GM21786 (cell line): ENCODE measurements around the gene OTUD5.
A peak's percentile ranks its signal among the peaks of the same experiment; 100 is the strongest.
"Not testable (repeated sequence)": the region's sequence is repeated elsewhere in the genome, so short reads cannot be mapped to it uniquely, and the experiment has no call there.

Experiments used
- ATAC-seq: cut with Tn5 transposase; IDR thresholded peaks from one replicate; pipeline ENCODE4 v1.9.1; 2021; ENCODE audit not compliant: unreplicated experiment

The OTUD5 gene, protein sequence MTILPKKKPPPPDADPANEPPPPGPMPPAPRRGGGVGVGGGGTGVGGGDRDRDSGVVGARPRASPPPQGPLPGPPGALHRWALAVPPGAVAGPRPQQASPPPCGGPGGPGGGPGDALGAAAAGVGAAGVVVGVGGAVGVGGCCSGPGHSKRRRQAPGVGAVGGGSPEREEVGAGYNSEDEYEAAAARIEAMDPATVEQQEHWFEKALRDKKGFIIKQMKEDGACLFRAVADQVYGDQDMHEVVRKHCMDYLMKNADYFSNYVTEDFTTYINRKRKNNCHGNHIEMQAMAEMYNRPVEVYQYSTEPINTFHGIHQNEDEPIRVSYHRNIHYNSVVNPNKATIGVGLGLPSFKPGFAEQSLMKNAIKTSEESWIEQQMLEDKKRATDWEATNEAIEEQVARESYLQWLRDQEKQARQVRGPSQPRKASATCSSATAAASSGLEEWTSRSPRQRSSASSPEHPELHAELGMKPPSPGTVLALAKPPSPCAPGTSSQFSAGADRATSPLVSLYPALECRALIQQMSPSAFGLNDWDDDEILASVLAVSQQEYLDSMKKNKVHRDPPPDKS

DNA sequence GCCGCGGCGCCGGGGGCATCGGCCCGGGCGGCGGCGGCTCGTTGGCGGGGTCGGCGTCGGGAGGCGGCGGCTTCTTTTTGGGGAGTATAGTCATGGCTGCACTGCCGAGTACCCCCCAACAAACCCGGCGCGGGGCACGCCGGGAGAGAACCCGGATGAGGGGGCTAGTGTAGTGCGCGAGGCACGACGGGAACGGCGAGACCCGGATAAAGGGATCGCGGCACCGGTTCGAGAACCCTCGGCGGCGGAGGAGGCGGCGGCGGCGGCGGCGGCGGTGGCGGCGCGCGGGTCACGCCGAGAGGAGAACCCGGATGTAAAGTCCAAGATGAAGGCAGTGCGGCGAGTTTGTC lies at the start of gene OTUD5:
OTUD5 (minus strand) TSS at position 131 of the 350 bp plus-strand sequence; CDS start at position 94, 37 bp downstream.
- ATAC-seq, result peak; percentile 39

DNA sequence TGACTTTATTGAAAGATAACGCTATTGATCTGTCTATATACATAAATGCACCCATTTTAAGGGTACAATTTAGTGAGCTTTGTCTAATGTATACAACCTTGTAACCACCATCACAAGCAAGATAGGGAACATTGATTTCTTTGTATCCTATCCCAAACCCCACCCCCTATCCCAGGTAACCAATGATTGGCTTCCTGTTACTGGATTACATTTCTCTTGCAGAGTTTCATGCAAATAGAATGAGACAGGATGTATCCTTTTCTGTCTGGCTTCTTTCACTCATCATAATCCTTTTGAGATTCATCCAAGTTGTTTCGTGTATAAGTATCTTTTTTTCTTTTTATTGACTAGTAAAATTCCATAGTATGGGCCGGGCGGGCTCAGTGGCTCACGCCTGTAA lies 46.3 kb upstream of the OTUD5 start:
- ATAC-seq, result no peak

DNA sequence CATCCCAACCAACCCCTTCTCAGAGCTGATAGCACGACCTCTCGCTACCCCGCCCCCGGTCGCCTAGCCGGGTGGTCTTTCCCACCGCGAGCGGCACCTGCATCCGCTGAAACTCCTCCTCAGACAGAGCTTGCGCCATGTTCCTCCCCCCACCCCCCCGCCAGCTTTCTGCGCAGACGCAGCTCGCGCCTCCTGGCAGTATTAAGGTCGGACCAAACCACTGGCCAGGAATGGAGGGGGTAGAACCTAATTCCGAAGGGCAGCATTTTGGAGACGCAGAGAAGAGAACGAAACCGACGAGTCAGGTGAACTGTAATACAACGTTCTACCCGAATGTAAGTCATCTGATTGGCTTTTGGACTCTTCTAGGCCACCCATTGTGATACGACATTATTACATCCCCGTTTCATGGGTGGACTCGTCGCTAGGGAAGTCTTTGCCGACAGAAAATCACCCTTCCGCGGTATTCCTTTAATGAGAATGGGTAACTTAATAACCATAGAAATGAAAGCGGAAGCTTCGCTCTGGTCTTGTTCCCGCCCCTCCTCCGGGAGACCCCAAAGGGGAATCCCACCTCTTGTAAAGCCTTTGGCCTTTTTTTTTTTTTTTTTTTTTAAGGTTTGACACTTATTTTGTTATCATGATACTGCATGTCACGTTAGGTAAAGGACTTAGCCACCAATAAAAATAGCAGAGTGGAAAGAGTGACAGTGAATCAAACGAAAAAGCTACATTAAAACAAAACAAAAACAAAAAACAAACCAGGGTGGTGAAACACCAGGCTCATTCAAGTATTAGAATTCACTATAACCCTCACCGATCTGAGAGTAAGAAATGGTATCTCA lies 44.9 kb upstream of the OTUD5 start, which contains the start of gene GRIPAP1:
GRIPAP1 (minus strand) TSS at position 174 of the 845 bp plus-strand sequence; CDS start at position 139, 35 bp downstream.
- peak; percentile 87 for ATAC-seq

DNA sequence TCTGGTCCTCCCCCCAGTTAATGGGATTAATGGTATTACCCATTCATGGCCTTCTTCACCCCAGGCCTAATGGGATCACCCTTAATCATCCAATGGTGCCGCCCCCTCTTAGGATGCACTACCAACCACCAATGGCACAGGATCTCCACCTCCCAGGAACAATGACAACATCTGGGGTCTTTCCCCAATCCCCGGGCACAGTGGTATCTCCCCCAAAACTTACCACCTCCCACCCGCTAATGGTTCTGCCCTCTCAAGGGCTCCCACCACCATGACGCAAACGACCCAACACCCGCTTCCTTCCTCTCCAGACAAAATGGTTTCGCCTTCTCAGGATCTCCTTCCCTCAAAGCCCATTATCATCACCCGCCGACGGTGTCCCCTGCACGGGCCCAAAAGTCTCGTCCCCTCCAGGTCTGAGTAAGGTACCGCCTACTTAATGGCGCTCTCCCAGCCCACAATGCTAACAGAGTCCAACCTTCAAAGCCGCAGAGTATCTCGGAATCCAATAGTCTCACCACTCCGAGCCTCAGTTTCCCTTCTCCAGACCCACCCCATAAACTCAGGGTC lies 44.2 kb upstream of the OTUD5 start:
- ATAC-seq, result peak; percentile 20

DNA sequence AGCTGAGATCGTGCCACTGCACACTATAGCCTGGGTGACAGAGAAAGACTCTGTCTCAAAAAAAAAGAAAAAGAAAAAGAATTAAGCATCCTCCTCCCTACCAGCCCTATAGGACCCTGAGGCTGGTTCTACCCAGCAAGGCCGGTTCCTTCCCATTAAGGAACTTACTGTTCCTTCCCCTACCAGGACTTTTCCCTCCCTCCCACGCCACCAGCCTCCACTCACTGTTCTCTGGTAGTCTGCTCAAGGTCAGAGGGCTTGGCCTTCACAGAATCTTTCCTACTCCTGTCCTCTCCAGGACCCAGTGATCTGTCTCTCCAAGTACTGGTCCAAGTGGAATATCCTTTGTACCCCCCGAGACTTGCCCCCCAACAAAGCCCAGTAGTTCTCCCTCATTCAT lies 43.2 kb upstream of the OTUD5 start:
- ATAC-seq, result no peak

DNA sequence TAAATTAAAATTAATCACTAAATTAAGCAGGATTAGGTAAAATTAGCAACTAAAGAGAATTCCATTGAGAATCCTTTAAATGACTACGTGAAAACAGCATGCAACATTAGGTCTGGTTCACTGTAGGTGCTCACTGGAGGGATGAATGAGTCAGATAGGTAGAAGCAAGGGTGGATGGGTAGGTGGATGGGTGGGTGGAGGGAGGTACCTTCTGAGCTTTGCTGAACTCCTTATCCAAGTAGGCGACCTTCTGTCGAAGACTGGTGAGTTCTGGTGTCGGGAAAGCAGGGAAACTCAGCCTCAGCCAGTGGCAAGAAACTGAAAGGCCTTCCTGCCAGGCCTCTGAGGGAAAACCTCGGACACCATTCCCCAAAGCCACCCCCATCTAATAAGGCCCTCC lies 41.6 kb upstream of the OTUD5 start:
- ATAC-seq, result no peak

DNA sequence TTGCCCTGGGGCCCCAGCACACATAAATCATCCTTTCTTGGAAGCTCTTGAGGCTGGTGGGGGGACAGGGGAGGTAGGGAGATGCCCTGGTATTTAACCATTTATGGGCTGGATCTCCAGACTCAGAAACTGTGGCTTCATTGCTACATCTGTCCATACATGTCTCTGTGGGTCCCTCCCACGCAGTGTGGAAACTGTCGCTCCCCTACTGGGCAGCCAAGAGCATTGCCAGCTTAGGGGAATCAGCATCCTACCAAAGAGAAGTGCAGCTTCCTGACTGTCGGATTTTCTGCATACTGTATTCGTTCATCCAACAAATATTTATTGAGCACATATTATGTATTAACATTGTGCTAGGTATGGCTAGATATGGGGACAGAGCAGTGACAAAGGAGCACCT lies 41.0 kb upstream of the OTUD5 start:
- ATAC-seq, result no peak

DNA sequence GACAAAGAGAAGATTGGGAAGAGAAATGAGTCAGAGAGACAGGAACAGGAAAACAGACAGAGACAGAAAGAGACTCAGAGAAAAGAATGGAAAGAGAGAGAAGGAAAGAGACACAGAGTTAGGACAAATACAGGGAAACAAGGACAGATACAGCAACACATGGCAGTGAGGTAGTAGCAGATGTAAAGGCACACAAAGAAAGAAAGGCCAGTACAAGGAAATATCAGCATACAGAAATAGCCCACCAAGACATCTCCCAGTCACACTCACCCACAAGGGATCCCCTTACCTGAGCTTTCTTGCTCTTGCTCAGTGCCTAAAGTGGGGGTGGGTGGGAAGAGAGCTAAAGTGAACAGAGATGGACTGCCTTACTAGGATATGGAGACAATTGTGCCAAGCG lies 40.5 kb upstream of the OTUD5 start:
- ATAC-seq, result no peak

DNA sequence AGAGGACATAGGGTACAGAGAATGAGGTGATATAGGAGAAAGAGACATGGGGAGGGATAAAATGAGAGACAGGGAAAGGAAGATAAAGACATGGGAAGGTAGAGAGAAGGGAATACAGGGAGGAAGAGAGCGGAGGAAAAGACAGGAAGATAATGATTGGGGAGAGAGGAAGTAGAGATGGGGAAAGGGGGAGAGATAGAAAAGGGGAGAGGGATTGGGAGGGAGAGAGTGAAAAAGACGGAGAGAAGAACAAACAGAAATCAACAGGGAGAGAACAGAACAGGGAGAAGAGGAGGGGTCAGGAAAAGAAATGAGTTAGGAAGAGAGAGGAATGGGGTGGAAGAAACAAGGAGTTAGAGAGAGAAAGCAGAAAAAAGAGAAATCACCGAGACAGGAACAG lies 40.0 kb upstream of the OTUD5 start:
- no peak for ATAC-seq

DNA sequence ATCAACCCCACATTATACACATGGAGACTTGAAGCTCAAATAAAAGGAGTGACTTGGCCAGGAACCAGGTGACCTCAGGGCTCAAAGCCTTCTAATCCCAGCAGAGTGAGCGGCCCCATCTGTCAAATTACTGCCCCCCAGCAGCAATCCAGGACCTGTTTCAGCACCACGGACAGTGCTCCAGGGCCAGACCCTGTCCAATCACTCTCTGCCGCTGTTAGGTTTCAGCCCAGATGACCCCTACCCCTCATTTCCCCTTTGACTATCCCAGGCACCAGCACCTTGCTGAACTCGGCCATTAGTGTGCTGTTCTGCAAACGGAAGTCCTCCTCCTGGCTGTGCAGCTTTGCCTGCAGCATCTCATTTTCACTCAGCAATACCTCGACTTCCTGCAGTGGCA lies 39.6 kb upstream of the OTUD5 start:
- ATAC-seq, result no peak

DNA sequence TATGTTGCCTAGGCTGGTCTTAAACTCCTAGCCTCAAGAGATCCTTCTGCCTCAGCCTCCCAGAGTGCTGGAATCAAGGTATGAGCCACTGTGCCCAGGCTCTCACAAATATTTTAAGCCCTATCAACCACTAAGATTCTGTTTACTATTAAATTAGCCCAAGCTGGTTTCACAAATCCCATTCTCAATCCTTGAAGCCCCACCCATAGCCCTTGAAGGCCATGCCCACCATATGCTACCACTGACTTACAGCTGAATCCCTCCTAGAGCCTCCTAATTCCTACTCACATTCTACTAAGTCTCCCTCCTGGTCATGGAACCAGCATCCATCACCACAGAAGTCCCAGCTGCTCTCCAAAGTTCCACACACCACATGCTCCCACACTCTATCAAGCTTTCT lies 34.9 kb upstream of the OTUD5 start:
- ATAC-seq, result no peak

DNA sequence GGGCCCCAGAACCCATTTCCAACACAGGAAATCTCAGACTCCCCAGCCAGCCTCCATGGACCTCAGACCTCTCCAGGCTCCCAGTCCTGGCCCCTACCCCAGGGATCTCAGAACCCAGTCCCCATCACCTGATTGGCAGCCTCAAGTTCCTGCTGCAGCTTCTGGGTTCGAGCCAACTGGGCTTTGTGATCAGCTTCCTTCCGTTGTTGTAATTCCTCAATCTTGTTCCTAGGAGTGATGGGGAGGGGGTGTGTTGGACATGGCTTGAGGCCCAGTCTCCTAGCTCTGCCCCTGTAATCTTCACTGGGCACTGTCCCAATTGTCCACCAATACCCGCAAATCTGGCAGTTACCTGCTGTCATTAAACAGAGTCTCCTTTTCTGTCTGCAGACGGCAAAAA lies 32.1 kb upstream of the OTUD5 start:
- ATAC-seq, result no peak

DNA sequence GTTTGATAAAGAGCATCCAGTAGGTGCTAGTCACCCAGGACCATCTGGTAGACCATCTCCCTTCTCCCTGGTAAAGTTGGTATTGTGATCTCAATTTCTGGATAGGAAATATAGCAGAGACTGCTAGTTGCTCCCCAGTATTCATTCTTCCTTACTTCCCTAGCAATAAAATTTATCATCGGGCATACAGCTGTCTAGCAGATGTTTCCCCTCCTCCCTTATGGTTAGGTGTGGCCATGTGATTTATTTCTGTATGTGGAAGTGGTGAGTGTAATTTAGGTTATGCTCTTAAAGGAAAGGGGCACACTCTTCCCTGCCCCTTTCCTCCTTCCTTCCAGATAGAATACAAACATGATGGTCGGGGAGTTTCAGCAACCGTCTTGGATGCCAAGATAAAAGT lies 26.5 kb upstream of the OTUD5 start:
- ATAC-seq, result no peak

DNA sequence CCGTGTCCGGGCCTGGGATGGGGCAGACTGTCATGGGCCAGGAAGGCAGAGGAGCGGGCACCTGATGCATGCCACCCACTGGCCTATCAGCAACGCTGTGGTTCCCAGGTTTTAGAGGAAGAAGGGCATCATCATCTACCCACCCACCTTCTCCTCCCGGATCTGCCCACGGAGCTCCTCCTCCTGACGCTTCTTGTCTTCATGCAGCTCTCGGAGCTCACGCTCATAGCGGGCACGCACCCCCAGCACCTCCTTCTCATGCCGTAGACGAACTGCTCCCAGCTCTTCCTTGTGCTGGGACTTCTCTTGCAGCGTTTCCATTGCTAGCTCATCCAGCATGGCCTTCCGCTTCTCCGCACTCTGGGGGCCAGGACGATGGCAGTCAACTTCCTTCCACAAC lies 25.7 kb upstream of the OTUD5 start:
- ATAC-seq, result no peak

DNA sequence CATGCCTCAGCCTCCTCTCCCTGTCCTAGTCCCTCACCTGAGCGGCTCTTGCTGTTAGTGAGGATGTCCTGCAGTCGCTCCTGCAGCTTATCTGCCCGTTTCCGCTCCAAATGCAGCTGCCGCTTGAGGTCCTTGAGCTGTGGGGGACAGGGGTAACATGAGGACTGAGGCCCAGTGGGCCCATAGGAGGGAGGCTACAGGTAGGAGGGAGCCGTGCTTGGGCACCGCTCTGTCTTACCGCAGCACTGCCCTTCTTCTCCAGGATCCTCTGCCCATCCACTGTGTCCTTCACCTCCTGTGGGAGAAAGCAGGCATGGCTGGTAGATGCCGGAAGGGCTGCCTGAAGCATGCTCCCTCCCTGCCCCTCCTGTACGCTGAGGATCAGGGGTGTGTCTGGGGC lies 23.8 kb upstream of the OTUD5 start:
- ATAC-seq, result no peak

DNA sequence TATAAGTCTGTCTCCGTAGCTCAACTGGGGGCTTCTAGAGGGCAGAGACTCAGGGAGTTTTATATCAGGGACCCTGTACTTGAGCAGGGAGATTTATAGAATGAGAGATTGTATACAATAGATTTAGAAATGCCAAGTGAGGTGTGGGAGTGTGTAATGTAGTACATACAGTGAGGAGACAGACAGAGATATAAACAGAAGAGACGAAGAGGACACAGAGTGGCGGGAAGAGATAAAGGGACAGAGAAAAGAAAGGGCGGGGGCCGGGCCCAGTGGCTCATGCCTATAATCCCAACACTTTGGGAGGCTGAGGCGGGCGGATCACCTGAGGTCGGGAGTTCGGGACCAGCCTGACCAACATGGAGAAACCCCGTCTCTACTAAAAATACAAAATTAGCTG lies 22.9 kb upstream of the OTUD5 start:
- not testable (repeated sequence) for ATAC-seq

DNA sequence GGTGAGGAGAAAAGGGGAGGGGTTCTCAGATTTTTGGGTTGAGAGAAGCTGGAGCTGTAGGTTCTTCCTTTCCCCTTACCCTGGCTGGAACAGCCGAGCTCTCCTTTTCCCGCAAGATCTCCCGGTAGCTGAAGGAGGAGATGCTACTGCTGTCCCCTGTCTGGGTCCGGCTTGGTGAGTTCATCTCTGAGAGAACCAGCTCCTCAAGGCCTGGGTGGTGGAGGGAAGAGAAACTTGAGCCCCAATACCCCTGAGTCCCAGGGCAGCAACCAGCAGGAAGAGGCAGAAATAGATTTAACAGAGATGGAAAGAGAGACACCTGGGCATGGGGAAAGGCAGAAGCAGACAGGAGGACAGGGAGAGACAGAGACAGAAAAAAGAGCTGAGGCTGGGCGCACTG lies 20.8 kb upstream of the OTUD5 start:
- no peak for ATAC-seq

DNA sequence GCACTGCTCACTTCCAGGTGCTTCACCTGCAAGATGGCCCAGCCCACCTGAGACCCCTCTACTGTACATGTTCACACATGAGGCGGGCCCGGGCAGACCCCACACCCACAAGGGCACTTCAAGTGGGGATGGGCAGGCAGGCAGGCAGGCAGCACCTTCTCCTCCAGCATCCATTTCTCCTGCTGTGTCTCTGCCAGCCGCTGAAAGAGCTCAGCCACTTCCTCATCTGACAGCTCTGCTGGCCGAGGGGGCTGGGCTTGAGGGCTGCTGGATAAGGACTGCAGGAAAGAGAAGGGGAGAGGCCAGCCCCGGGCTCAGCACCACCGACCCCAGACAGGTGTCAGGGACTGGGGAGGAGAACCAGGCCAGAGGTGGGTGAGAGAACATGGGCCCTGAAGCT lies 18.7 kb upstream of the OTUD5 start:
- no peak for ATAC-seq

DNA sequence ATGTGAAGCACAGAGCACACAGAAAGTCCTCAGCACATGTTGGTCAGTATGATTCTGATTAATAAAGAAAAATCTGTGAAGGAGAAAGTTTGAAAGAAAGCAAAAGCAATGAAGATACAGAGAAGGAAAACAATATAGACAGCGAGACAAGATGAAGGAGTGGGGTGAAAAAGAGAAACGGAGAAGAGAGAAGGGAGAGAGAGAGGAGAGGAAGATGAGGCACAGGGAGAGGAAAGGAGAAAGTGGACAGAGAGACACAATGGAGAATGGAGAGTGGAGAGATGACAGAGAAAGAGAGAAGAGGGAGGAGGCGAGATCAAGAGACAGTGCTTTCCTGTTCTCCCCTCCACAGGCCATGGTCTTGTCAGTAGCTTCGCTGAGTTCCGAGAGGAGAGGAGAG lies 18.1 kb upstream of the OTUD5 start:
- ATAC-seq, result no peak

DNA sequence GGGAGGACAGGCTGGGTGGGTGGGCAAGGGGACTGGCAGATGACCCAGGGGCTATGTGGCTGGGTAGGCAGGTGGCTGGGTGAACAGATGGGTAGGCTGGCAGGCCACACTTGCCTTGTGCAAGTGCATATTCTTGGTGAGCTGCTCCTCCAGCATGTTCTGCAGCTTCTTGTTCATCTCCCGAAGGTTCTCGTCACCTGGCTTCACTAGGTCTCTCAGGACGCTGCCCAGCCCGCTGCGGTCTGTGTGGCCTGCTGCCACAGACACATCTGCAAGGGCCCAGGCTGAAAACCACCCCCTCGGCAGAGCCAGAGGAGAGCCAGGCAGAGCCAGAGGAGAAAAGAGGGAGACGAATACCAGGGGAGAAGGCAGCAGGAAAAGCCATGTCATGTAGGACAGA lies 17.6 kb upstream of the OTUD5 start:
- ATAC-seq, result no peak

DNA sequence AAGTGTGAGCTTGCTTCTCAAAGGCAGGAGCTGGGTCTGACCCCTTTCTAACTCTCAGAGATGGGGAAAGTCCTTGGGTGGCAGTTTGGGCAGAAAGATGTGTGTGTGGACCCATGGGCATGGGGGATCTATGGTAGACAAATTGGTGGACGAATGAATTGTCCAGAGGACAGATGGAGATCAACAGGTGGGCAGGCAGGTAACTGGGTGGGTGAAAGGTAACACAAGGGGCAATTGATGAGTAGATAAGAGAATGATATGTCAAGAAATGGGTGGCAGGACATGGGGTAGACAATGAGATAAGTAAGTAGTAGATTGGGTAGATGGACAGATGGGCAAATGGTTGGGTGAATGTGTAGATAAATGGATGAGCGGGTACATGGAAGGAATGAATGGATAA lies 17.2 kb upstream of the OTUD5 start:
- no peak for ATAC-seq

DNA sequence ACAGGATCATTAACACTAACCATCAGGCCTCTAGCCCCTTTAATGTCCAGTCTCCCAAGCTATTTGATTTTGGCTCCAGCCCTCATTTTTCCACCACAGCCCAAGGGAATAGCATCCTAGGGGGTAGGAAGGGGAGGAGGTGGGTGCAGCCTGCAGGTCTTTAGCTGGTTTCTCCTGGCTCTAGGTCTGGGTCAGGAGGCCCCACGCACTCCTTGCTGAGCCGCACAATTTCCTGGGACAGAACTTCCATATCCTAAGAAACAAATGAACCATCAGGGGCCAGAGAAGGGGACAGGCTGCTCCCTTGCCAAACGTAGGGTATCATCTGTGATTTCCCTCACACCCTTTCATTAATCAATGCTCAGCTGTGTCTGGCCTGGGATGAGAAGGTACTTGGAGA lies 16.6 kb upstream of the OTUD5 start:
- no peak for ATAC-seq
